CD4-positive, alpha-beta T cell treated with Interferon alpha-2 for 1 hour (primary cell): Measurements from ENCODE around the gene MME.

Experiments
- DNase-seq, 2 donors: peaks; one replicate each; pipeline ENCODE4 v3.0.0-alpha.2; 2020 to 2022

The MME gene

GRCh38 chr3:155153242-155154186 lies 73.4 kb downstream of the MME start:
- DNase-seq, result no peak

GRCh38 chr3:155154255-155154654 lies 74.1 kb downstream of the MME start:
- no peak for DNase-seq

- no peak for DNase-seq
Observed at GRCh38 chr3:155158346-155159037, 78.4 kb downstream of the MME start.

DNA sequence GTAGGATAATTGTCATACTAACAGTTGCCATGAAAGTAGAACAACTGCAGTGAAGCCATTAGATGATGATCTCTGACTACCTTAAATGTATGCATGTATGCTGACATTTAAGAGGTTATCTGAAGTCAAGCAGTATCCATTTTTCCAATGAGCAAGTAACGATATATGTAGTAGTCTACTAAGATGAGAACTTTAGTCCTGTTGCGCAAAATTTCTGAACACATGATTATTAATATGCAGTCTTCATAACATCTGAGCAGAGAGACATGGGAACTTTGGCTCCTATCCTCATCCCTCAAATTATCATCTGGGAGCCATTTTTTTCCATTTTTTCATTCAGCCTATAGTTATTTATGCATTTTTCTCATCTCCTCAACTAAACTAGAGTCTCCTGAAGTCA lies 79.2 kb downstream of the MME start:
- DNase-seq, result no peak

DNA sequence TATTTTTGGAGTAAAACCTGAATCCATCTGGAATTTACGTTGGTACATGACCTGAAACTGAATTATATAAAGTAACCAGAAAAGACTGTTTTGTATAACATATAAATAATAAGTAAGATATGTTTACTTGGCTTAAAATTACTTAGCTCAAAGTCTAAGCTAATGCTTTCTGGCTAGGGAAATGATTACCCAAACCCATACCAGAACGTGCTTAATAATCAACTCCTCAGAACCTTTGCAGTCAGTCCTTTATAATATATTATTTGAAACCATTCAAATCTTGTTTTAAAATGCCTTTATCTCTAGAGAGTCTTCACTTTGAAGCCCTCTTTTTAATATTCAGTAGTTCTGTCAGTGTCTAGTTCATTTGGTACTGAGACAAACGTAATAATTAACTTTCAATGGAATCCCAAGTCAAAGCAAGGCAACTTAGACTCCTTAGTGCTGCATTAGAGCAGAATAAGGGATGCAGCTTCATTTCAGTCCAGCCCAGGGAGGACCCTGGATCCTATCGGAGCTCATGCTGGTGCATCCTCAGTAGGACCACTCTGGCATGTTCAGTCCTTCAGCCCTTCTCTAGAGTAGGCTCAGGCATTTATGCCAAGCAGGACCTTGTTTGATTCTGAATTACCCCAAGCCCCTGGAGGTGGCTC lies 81.6 kb downstream of the MME start:
- DNase-seq, result no peak

DNA sequence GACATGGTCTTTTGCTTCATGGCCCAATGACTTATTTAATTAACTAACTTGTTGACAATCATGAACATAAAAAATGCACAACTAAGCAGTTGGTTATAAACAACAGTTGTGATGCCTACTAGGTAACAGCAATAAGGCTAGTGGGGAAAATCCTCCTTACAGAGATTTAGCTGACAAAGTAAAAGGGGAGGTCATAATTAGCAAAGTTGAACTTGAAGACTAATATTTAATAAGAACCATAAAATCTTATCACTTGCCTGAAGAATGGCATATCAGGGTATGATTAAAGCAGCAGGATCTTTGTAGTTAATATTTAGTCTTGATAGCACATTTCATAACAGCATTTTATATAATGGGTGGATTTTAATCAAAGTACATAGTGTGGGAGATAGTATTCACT lies 84.2 kb downstream of the MME start:
- no peak for DNase-seq

- DNase-seq, result no peak
Observed at GRCh38 chr3:155166441-155166840, 86.3 kb downstream of the MME start.

- no peak for DNase-seq
Observed at GRCh38 chr3:155169197-155169596, 89.1 kb downstream of the MME start.

GRCh38 chr3:155173771-155174170 lies 93.7 kb downstream of the MME start:
- no peak for DNase-seq

DNA sequence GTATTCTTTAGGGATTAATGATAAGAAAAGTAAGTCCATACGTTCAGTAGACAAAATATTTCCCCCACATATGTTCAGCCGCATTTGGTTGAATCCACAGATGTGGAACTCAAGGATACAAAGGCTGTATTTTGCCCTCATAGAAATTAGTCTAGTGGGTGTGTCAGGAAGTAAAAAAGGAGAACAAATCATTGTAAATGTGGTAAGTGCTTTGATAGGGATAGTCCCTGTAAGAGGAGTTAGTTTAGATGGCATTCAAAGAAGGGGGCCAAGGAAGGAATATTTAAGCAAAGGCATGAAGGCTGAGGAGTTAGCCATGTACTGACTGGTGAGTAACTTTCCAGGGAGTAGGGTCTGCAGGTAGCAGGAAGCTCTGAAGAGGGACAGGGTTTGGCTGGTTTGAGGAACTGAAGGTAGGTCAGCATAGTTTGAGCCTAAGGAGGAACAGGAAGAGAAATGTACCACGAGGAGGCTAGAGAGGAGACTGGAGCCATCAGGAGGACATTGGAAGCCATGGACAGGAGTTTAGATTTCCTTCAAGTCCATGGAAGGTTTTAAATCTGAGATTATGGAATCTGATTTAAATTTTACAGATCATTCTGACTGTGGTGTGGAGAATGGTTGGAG lies 98.8 kb downstream of the MME start:
- no peak for DNase-seq

DNA sequence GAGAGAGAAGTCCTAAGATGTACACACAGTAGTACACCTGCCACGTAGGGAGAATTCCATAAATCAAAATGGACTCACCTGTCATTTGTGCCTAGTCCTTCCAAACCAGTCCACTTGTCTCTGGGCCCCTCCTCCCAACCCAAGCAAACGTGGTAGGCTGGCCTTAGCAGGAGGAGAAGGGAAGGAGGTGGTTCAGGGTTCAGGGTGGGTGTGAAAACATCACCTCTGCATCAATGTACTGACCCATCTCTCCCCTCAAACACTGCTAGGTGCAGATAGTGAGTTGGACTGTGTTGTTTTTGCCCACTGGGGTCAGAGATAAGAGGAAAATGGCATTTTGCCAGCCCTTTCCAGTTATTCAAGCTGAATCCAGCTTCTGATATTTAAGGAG lies 99.3 kb downstream of the MME start:
- no peak for DNase-seq

- no peak for DNase-seq
Observed at GRCh38 chr3:155179966-155180757, 100.0 kb downstream of the MME start.

- DNase-seq, result no peak
Observed at GRCh38 chr3:155182467-155182866, 102.3 kb downstream of the MME start.

DNA sequence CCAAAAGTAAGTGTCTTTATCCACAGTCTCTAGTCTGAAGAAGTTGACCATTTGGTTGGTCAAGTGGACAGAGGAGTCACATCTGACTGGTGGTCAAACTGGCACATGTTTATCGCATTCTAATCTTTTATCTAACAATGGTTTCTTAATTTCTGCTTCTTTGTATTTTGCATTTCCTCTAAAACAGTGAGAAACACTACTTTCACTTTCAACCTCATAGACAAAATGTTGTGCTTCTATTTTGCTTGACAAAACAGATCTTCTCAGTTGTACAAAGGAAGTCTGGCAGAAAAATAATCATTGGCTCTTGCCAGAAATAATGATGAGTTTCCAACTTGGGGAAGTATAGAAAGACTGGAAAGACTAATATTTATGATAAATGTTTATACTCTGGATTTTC lies 103.9 kb downstream of the MME start:
- no peak for DNase-seq

DNA sequence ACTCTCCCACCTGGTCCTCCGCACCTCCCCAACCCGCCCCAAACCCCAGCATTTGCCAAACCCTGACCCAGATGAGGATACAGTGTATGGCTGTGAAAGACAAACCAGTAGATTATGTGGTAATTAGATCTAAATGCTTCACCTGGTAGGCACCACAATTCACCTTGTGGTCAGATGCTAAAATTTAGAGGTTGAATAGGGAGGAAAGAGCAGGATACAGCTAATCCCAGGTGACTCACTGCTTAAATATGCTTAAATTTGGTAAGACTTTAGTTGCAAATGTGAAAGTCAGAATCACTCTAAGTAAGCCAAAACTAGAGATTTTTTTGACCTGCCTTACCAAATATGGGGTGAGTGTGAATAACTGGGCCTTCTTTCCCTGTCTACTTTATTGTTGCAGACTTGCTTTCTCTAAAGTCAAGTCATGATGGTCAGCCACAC lies 105.5 kb downstream of the MME start:
- no peak for DNase-seq

GRCh38 chr3:155188031-155188430 lies 107.9 kb downstream of the MME start:
- no peak for DNase-seq

GRCh38 chr3:155189478-155189877 lies 109.4 kb downstream of the MME start:
- no peak for DNase-seq

DNA sequence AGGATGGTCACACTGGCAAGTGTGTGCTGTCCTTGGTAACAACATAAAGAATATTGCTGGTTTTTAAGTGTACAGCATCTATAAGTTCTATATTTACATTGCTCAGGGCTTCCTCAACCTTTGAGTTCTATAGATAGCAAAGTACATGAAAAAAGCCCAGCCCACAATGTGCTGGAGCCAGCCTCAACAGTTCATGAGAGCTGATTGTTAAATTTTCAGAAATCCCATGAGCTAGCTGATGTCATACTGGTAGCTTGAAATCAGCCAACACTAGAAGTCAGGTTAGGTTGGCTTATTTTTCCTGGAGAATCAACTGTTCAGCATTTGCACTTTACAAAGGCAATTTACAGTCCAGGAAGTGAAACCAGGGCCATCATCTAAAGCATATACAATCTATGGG lies 110.6 kb downstream of the MME start:
- DNase-seq, result no peak

GRCh38 chr3:155192957-155193746 lies 113.0 kb downstream of the MME start:
- DNase-seq, result no peak

- DNase-seq, result no peak
Observed at GRCh38 chr3:155193868-155194267, 113.7 kb downstream of the MME start.
